Measurements from ENCODE around the gene CCDC102A. TPM values are rescaled to one million over a fixed set of nuclear protein-coding genes. Genes with fewer than 3 reads are reported as not detected.

CCDC102A gene
- total and polyA plus RNA-seq, 2 of the 13 experiments (the other 11 are each of a cell fraction or from before 2014, with no cell fraction given), result 2.1 to 2.8 TPM

DNA sequence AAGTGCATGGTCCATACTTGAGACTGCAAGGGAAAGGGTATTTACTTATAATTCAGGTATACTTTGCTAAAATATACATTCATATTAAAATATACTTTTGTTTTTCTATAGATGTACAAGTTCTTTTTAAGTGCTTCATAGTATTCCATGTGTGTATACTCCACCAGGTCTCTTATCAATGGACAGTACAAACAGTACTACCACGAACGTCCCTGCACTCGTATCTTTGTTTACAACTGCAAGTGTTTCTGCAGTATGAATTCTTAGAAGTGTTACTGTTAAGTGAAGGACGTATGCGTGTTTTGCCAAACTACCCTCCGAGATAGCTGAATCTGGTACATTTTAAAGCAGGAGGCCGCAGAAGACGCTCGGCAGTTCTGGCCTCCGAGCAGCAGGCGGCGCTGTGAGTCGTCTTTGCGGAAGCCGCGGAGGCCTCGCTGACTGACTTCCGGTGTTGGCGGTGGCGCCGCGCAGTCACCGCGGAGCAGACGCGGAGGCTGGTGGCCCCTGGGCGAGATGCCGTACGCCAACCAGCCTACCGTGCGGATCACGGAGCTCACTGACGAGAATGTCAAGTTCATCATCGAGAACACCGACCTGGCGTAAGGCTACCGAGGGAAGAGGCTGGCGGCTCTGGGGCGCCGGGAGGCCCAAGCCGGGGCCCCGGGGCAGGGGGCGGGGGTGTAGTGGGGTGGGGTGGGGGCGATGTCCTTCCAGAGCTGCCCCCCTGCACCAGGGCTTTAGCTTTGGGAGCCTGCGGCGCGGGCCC is 74.0 kb downstream of the CCDC102A start, which contains the start of gene POLR2C (continued):
- TF ChIP-seq, protein P1, sequence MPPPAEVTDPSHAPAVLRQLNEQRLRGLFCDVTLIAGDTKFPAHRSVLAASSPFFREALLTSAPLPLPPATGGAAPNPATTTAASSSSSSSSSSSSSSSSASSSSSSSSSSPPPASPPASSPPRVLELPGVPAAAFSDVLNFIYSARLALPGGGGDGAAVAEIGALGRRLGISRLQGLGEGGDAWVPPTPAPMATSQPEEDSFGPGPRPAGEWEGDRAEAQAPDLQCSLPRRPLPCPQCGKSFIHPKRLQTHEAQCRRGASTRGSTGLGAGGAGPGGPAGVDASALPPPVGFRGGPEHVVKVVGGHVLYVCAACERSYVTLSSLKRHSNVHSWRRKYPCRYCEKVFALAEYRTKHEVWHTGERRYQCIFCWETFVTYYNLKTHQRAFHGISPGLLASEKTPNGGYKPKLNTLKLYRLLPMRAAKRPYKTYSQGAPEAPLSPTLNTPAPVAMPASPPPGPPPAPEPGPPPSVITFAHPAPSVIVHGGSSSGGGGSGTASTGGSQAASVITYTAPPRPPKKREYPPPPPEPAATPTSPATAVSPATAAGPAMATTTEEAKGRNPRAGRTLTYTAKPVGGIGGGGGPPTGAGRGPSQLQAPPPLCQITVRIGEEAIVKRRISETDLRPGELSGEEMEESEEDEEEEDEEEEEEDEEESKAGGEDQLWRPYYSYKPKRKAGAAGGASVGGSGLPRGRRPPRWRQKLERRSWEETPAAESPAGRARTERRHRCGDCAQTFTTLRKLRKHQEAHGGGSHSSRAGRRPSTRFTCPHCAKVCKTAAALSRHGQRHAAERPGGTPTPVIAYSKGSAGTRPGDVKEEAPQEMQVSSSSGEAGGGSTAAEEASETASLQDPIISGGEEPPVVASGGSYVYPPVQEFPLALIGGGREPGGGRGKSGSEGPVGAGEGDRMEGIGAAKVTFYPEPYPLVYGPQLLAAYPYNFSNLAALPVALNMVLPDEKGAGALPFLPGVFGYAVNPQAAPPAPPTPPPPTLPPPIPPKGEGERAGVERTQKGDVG (CRISPR knock-in tag; IDR thresholded peaks at IDR 0.05; ENCODE audit: borderline replicate concordance), result peak; percentile 76; the same call in 1 of the 2 replicates
- TF ChIP-seq ZNF674 (CRISPR knock-in tag; IDR thresholded peaks at IDR 0.05; ENCODE audit: low read depth) (no peak), ZNF160 (CRISPR knock-in tag; IDR thresholded peaks at IDR 0.05) (peak; percentile 89), THYN1 (CRISPR knock-in tag; IDR thresholded peaks at IDR 0.05; ENCODE audit: borderline replicate concordance, low read depth) (no peak), MATR3 (CRISPR knock-in tag; IDR thresholded peaks at IDR 0.05) (no peak), ATRX (CRISPR knock-in tag; IDR thresholded peaks at IDR 0.05; ENCODE audit: borderline replicate concordance) (no peak; the same call in 1 of the 2 replicates), ZSCAN21 (CRISPR knock-in tag; IDR thresholded peaks at IDR 0.05; ENCODE audit: borderline replicate concordance) (peak; percentile 97), ETV5 (CRISPR knock-in tag; IDR thresholded peaks at IDR 0.05; ENCODE audit: borderline replicate concordance) (peak; percentile 97), MBNL3 (CRISPR knock-in tag; conservative IDR thresholded peaks at IDR 0.05) (no peak), KDM6A (CRISPR knock-in tag; IDR thresholded peaks at IDR 0.05; ENCODE audit: low read depth) (no peak), NCOA2 (CRISPR knock-in tag; IDR thresholded peaks at IDR 0.05) (peak; percentile 74)
- TF ChIP-seq, protein P2, sequence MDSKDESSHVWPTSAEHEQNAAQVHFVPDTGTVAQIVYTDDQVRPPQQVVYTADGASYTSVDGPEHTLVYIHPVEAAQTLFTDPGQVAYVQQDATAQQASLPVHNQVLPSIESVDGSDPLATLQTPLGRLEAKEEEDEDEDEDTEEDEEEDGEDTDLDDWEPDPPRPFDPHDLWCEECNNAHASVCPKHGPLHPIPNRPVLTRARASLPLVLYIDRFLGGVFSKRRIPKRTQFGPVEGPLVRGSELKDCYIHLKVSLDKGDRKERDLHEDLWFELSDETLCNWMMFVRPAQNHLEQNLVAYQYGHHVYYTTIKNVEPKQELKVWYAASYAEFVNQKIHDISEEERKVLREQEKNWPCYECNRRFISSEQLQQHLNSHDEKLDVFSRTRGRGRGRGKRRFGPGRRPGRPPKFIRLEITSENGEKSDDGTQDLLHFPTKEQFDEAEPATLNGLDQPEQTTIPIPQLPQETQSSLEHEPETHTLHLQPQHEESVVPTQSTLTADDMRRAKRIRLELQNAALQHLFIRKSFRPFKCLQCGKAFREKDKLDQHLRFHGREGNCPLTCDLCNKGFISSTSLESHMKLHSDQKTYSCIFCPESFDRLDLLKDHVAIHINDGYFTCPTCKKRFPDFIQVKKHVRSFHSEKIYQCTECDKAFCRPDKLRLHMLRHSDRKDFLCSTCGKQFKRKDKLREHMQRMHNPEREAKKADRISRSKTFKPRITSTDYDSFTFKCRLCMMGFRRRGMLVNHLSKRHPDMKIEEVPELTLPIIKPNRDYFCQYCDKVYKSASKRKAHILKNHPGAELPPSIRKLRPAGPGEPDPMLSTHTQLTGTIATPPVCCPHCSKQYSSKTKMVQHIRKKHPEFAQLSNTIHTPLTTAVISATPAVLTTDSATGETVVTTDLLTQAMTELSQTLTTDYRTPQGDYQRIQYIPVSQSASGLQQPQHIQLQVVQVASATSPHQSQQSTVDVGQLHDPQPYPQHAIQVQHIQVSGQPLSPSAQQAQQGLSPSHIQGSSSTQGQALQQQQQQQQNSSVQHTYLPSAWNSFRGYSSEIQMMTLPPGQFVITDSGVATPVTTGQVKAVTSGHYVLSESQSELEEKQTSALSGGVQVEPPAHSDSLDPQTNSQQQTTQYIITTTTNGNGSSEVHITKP (CRISPR knock-in tag; IDR thresholded peaks at IDR 0.05; ENCODE audit: low read depth), result peak; percentile 60; the same call in 1 of the 2 replicates
- TF ChIP-seq, protein P3, sequence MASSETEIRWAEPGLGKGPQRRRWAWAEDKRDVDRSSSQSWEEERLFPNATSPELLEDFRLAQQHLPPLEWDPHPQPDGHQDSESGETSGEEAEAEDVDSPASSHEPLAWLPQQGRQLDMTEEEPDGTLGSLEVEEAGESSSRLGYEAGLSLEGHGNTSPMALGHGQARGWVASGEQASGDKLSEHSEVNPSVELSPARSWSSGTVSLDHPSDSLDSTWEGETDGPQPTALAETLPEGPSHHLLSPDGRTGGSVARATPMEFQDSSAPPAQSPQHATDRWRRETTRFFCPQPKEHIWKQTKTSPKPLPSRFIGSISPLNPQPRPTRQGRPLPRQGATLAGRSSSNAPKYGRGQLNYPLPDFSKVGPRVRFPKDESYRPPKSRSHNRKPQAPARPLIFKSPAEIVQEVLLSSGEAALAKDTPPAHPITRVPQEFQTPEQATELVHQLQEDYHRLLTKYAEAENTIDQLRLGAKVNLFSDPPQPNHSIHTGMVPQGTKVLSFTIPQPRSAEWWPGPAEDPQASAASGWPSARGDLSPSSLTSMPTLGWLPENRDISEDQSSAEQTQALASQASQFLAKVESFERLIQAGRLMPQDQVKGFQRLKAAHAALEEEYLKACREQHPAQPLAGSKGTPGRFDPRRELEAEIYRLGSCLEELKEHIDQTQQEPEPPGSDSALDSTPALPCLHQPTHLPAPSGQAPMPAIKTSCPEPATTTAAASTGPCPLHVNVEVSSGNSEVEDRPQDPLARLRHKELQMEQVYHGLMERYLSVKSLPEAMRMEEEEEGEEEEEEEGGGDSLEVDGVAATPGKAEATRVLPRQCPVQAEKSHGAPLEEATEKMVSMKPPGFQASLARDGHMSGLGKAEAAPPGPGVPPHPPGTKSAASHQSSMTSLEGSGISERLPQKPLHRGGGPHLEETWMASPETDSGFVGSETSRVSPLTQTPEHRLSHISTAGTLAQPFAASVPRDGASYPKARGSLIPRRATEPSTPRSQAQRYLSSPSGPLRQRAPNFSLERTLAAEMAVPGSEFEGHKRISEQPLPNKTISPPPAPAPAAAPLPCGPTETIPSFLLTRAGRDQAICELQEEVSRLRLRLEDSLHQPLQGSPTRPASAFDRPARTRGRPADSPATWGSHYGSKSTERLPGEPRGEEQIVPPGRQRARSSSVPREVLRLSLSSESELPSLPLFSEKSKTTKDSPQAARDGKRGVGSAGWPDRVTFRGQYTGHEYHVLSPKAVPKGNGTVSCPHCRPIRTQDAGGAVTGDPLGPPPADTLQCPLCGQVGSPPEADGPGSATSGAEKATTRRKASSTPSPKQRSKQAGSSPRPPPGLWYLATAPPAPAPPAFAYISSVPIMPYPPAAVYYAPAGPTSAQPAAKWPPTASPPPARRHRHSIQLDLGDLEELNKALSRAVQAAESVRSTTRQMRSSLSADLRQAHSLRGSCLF (CRISPR knock-in tag; IDR thresholded peaks at IDR 0.05; ENCODE audit: borderline replicate concordance), result no peak
- TF ChIP-seq, protein P4, sequence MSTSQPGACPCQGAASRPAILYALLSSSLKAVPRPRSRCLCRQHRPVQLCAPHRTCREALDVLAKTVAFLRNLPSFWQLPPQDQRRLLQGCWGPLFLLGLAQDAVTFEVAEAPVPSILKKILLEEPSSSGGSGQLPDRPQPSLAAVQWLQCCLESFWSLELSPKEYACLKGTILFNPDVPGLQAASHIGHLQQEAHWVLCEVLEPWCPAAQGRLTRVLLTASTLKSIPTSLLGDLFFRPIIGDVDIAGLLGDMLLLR (CRISPR knock-in tag; IDR thresholded peaks at IDR 0.05), result peak; percentile 81; the same call in 1 of the 2 replicates
- TF ChIP-seq, protein P5, sequence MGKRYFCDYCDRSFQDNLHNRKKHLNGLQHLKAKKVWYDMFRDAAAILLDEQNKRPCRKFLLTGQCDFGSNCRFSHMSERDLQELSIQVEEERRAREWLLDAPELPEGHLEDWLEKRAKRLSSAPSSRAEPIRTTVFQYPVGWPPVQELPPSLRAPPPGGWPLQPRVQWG (CRISPR knock-in tag; IDR thresholded peaks at IDR 0.05; ENCODE audit: borderline replicate concordance, low read depth), result no peak

All from HepG2 (cell line).